HCT116 (cell line): ENCODE data around the gene KCNC3. TPM values are rescaled to one million over a fixed set of nuclear protein-coding genes. Genes with fewer than 3 reads are reported as not detected.

Experiments
- ATAC-seq: fragments of 200-7000 bp; cut with Tn5 transposase; 2 replicates; pipeline ENCODE4 v1.9.1; 2020; ENCODE audit warnings: mild to moderate bottlenecking, moderate library complexity
- BruUV-seq: library from RNA; stranded (reverse); fragments of 400-500 nt; replicated peaks from 2 replicates; lab custom pipeline; 2021; lab: Mats Ljungman, UMichigan
- CTCF ChIA-PET: fragments of 300-600 bp; sonication (Branson Sonifier 250); formaldehyde crosslinking; loops from one replicate; lab custom pipeline; 2021; ENCODE audit warnings: antibody characterized with exemption; lab: Charles Lee
- POLR2A ChIA-PET: fragments of 300-600, 350-600 bp; sonication (Branson Sonifier 250); formaldehyde crosslinking; loops from one replicate; lab custom pipeline; 2021; ENCODE audit warnings: antibody characterized with exemption; lab: Charles Lee
- RAD21 ChIA-PET, 2 experiments: fragments of 300-600 bp; sonication (Branson Sonifier 250); formaldehyde crosslinking; loops; one replicate each; lab custom pipeline; 2023; ENCODE audit warnings: low total read pairs in 2 of 2; ENCODE audit not compliant: uncharacterized antibody in 2 of 2, unreplicated experiment in 2 of 2, low non-redundant PET in 1 of 2; lab: Charles Lee
- DNase-seq: peaks from one replicate; pipeline ENCODE4 v3.0.0-alpha.2; 2010; ENCODE audit warnings: low read depth, low spot score
- H2AFZ ChIP-seq: fragments of 200-600 bp; shearing (Covaris generic), sonication (generic); 2 replicates; pipeline ENCODE4 v1.6.1; 2017; ENCODE audit warnings: low read depth, mixed run types, mixed read lengths, antibody characterized with exemption, low read length; ENCODE audit not compliant: poor library complexity, severe bottlenecking
- H3K27ac ChIP-seq: 2 replicates; pipeline ENCODE4 v1.5.1; 2012; ENCODE audit warnings: low read depth, low read length
- H3K27me3 ChIP-seq: fragments of 200-600 bp; sonication (generic); 2 replicates; pipeline ENCODE4 v1.6.1; 2016; ENCODE audit warnings: mixed run types, low read length, mixed read lengths; ENCODE audit not compliant: insufficient read depth
- H3K36me3 ChIP-seq, 2 experiments: fragments of 200-500 bp in 1 of 2; fragments of 200-600 bp in 1 of 2; sonication (Bioruptor generic) in 1 of 2; sonication (generic) in 1 of 2; 2 replicates each; pipeline versions ENCODE4 v1.5.1 to v1.6.1; 2014 to 2016; ENCODE audit warnings: low read length in 2 of 2, inconsistent platforms in 1 of 2, mixed read lengths in 1 of 2, mixed run types in 1 of 2; ENCODE audit not compliant: insufficient read depth in 2 of 2, control insufficient read depth in 1 of 2
- H3K4me1 ChIP-seq, 2 experiments: fragments of 200-600 bp in 1 of 2; sonication (generic) in 1 of 2; 2 replicates each; pipeline versions ENCODE4 v1.5.1 to v1.6.1; 2012 to 2017; ENCODE audit warnings: low read length in 2 of 2, inconsistent platforms in 1 of 2, mild to moderate bottlenecking in 1 of 2, mixed read lengths in 1 of 2, mixed run types in 1 of 2, moderate library complexity in 1 of 2; ENCODE audit not compliant: insufficient read depth in 2 of 2, control insufficient read depth in 1 of 2
- H3K4me2 ChIP-seq: fragments of 200-600 bp; sonication (generic); 2 replicates; pipeline ENCODE4 v1.6.1; 2017; ENCODE audit warnings: mixed run types, low read length, mixed read lengths
- H3K4me3 ChIP-seq, 2 experiments: fragments of 200-600 bp in 1 of 2; sonication (generic) in 1 of 2; replicated peaks in 1 of 2; 2 replicates each; pipeline ENCODE4 v1.5.1; 2011 to 2016; ENCODE audit warnings: low read length in 2 of 2, control low read depth in 1 of 2, low read depth in 1 of 2, mild to moderate bottlenecking in 1 of 2, mixed read lengths in 1 of 2, mixed run types in 1 of 2
- H3K79me2 ChIP-seq: fragments of 200-600 bp; sonication (generic); 2 replicates; pipeline ENCODE4 v1.6.1; 2017; ENCODE audit warnings: mild to moderate bottlenecking, mixed run types, low read length, moderate library complexity, mixed read lengths; ENCODE audit not compliant: insufficient read depth
- H3K9ac ChIP-seq: fragments of 200-600 bp; sonication (generic); 2 replicates; pipeline ENCODE4 v1.6.1; 2016; ENCODE audit warnings: low read length, mixed read lengths
- H3K9me2 ChIP-seq: fragments of 200-600 bp; sonication (generic), shearing (Covaris generic); 2 replicates; pipeline ENCODE4 v1.6.1; 2017; ENCODE audit warnings: mixed run types, mild to moderate bottlenecking, moderate library complexity; ENCODE audit not compliant: insufficient read depth
- H3K9me3 ChIP-seq, 2 experiments: fragments of 200-500 bp in 1 of 2; fragments of 200-600 bp in 1 of 2; sonication (Bioruptor generic) in 1 of 2; sonication (generic) in 1 of 2; 2 replicates each; pipeline ENCODE4 v1.6.1; 2014 to 2017; ENCODE audit warnings: low read length in 2 of 2, mixed read lengths in 2 of 2, inconsistent platforms in 1 of 2, low read depth in 1 of 2, mild to moderate bottlenecking in 1 of 2, mixed run types in 1 of 2, moderate library complexity in 1 of 2; ENCODE audit not compliant: control insufficient read depth in 1 of 2, insufficient read depth in 1 of 2
- H4K20me1 ChIP-seq: fragments of 200-600 bp; sonication (generic), shearing (Covaris generic); 2 replicates; pipeline ENCODE4 v1.6.1; 2017; ENCODE audit warnings: mixed run types, mild to moderate bottlenecking, moderate library complexity; ENCODE audit not compliant: insufficient read depth
- ATF3 ChIP-seq: IDR thresholded peaks from 2 replicates; pipeline ENCODE4 v1.6.1; 2012
- CBX3 ChIP-seq: IDR thresholded peaks from 2 replicates; pipeline ENCODE4 v1.6.1; 2012; ENCODE audit warnings: low read depth
- CTCF ChIP-seq, 3 experiments: fragments of 200-600 bp in 1 of 3; sonication (generic) in 1 of 3; IDR thresholded peaks in 2 of 3; conservative IDR thresholded peaks in 1 of 3; 2 replicates each; pipeline ENCODE4 v1.5.1; 2012 to 2017; ENCODE audit warnings: low read depth in 2 of 3, low read length in 2 of 3, antibody characterized with exemption in 1 of 3, borderline replicate concordance in 1 of 3, control low read depth in 1 of 3, mild to moderate bottlenecking in 1 of 3, mixed read lengths in 1 of 3, mixed run types in 1 of 3, moderate library complexity in 1 of 3; ENCODE audit not compliant: insufficient read depth in 1 of 3
- EZH2 ChIP-seq: fragments of 200-600 bp; sonication (generic); IDR thresholded peaks from 2 replicates; pipeline ENCODE4 v1.6.1; 2017; ENCODE audit warnings: antibody characterized with exemption, mixed run types
- EZH2phosphoT487 ChIP-seq: fragments of 200-600 bp; IDR thresholded peaks from 2 replicates; pipeline ENCODE4 v1.6.1; 2018; ENCODE audit warnings: antibody characterized with exemption, borderline replicate concordance
- FOSL1 ChIP-seq: IDR thresholded peaks from 2 replicates; pipeline ENCODE4 v1.6.1; 2012; ENCODE audit warnings: low read depth
- JUND ChIP-seq: IDR thresholded peaks from 2 replicates; pipeline ENCODE4 v1.6.1; 2012
- POLR2A ChIP-seq: IDR thresholded peaks from 2 replicates; pipeline ENCODE4 v1.7.0; 2011; ENCODE audit warnings: borderline replicate concordance; ENCODE audit not compliant: insufficient read depth, insufficient read length; ENCODE audit errors: extremely low read depth
- POLR2AphosphoS5 ChIP-seq: IDR thresholded peaks from 2 replicates; pipeline ENCODE4 v1.6.1; 2011; ENCODE audit warnings: mild to moderate bottlenecking, low read depth, low read length, moderate library complexity
- SRF ChIP-seq: IDR thresholded peaks from 2 replicates; pipeline ENCODE4 v1.6.1; 2012; ENCODE audit warnings: low read depth
- TCF7L2 ChIP-seq: IDR thresholded peaks from 2 replicates; pipeline ENCODE4 v1.7.0; 2011; ENCODE audit warnings: borderline replicate concordance, inconsistent platforms; ENCODE audit not compliant: insufficient read depth, insufficient read length; ENCODE audit errors: extremely low read depth
- ZFX ChIP-seq: fragments of 450-650 bp; IDR thresholded peaks from 2 replicates; pipeline ENCODE4 v1.6.1; 2017
- ZNF274 ChIP-seq: fragments of 200-500 bp; sonication (Bioruptor generic); IDR thresholded peaks from 2 replicates; pipeline ENCODE4 v1.6.1; 2014; ENCODE audit warnings: mild to moderate bottlenecking, low read depth, low read length, inconsistent platforms
- intact Hi-C: fragments of 100-400 bp; cut with micrococcal nuclease; formaldehyde crosslinking; loops from 2 replicates; pipeline ENCODE4 v1.10.0; 2022
- total RNA-seq: library from RNA; stranded (reverse); gene quantifications from one replicate; pipeline ENCODE4 v1.2.1, GENCODE V29; 2021; ENCODE audit not compliant: unreplicated experiment
- TF ChIP-seq, protein P1 (sequence below): IDR thresholded peaks from 2 replicates; pipeline ENCODE4 v1.6.1; 2012

KCNC3 gene
- total RNA-seq, 1 experiment from 2014 or later, result 6.9 TPM

GRCh38 chr19:50334741-50335421, 5.7 kb upstream of the KCNC3 start:
- no peaks in the 10 kb centered on the region for H3K27me3 ChIP-seq
- DNase-seq (no peak), ATAC-seq (no peak)
- peaks cover 23 to 46% of the 10 kb centered on the region in 2 experiments for H3K4me1 ChIP-seq
- CTCF ChIA-PET, result no interaction called here
- no peaks in the 10 kb centered on the region for H4K20me1 ChIP-seq
- no peaks in the 10 kb centered on the region for H3K79me2 ChIP-seq
- no peak overlapping the region for H3K4me2 ChIP-seq
- intact Hi-C loops, result no loop called here
- TF ChIP-seq EZH2phosphoT487, result no peak
- TF ChIP-seq ZFX, result no peak
- no peak for TF ChIP-seq EZH2
- H2AFZ ChIP-seq, result no peak overlapping the region
- H3K9ac ChIP-seq, result no peak overlapping the region
- no peaks in the 10 kb centered on the region for H3K36me3 ChIP-seq
- H3K9me3 ChIP-seq, result no peaks in the 10 kb centered on the region
- RAD21 ChIA-PET, result no interaction called here
- POLR2A ChIA-PET, result no interaction called here
- no peaks in the 10 kb centered on the region for H3K9me2 ChIP-seq
- H3K27ac ChIP-seq, result no peak overlapping the region
- no peak overlapping the region for H3K4me3 ChIP-seq
- BruUV-seq, result no TSS peak

DNA sequence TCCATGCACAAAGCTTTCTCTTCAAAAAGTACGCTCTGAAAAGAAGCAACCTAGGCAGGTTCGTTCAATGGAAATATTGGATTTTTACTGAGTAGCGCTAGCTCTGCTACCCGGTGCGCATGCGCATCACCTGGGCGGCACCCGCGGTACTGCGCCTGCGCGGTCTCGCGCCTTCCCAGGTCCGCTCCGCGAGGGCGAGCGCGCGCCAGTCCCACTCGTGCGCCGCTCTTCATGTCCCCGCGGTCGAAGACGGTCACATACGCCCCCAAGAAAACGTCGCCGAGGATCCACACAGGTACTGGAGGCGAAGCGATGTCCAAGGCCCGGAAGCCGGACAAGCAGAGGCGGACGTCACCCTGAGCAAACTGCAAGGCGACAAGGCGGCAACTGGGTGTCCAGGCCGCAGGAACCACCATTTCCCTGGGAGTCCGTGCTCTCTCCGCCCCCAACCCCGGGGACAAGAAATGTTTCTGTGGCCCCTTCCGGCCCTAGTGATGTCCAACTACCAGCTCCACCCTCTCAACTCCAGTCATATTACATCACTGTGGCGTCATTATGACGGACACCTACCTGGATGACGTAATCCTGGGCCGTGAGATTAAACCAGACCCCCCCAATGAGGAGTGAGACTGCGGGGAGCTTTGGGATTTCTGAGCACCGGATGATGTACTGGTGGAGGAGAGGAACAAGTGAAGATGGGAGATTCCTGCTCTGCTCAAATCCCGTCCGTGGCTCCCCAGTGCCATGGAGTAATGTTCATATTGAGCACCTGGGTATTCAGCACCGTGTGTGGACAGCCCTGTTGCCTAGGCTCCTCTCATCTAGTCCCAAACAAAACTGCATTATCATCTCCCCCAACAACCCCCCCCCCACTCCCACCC, 4.8 kb upstream of the KCNC3 start:
- intact Hi-C loops, result no loop called here
- no TSS peak for BruUV-seq
- H3K9me3 ChIP-seq, result no peaks in the 10 kb centered on the region
- TF ChIP-seq ATF3 (no peak), CTCF (IDR thresholded peaks at IDR 0.05 in 2 of 3, conservative IDR thresholded peaks at IDR 0.05 in 1 of 3; ENCODE audit: borderline replicate concordance in 1 of 3, insufficient read depth in 1 of 3, low read depth in 2 of 3, low read length in 2 of 3) (no peak), ZFX (0 out of 2 replicates have a peak, but pooled peaks have one; percentile 23), POLR2A (no peak), JUND (no peak), TCF7L2 (no peak), POLR2AphosphoS5 (peak; percentile 72), ZNF274 (no peak), CBX3 (peak; percentile 36; the same call in 1 of the 2 replicates), EZH2phosphoT487 (no peak), SRF (no peak), FOSL1 (no peak), EZH2 (no peak)
- TF ChIP-seq, protein P1, sequence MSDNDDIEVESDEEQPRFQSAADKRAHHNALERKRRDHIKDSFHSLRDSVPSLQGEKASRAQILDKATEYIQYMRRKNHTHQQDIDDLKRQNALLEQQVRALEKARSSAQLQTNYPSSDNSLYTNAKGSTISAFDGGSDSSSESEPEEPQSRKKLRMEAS, result peak; percentile 98
- TF ChIP-seq, all 23 proteins: peak for 4
- Histone ChIP-seq H3K27me3 (no peaks in the 10 kb centered on the region), H3K9ac (peak overlapping the region; percentile 11; the same call in 1 of the 2 replicates), H3K4me1 (peaks cover 26 to 51% of the 10 kb centered on the region in 2 experiments), H3K9me2 (no peaks in the 10 kb centered on the region), H3K36me3 (no peaks in the 10 kb centered on the region), H4K20me1 (no peaks in the 10 kb centered on the region), H2AFZ (peak overlapping the region; percentile 95), H3K4me3 (peak overlapping the region; percentile 40 to 46), H3K4me2 (peak overlapping the region; percentile 86), H3K27ac (peak overlapping the region; percentile 39), H3K79me2 (no peaks in the 10 kb centered on the region)
- ChIA-PET POLR2A (no interaction called here), CTCF (no interaction called here), RAD21 (interaction anchor here in 1 of 2 experiments (0.6 kb wide), 1 partner anchor 14 kb away, joined by 9 read pairs; no protein-coding TSS in a partner anchor)
- ATAC-seq (peak; percentile 8; the same call in 1 of the 2 replicates), DNase-seq (no peak)
